Natural killer cell (primary cell): ENCODE data around the gene MLXIP. TPM values are rescaled to one million over a fixed set of nuclear protein-coding genes. Genes with fewer than 3 reads are reported as not detected.

ENCODE experiments used
- ATAC-seq, 3 donors: fragments of 150-1000 bp in 2 of 3; fragments of 200-7000 bp in 1 of 3; cut with Tn5 transposase; 1 replicate in 1 of 3; 2 replicates in 2 of 3; pipeline ENCODE4 v1.10.0; 2021; ENCODE audit warnings: mild to moderate bottlenecking in 2 of 3, moderate library complexity in 2 of 3
- DNase-seq, 2 donors: peaks; one replicate each; pipeline versions ENCODE4 v3.0.0 to v3.0.0-alpha.2; 2013 to 2021; ENCODE audit warnings: mixed read lengths in 1 of 2
- H3K27ac ChIP-seq: one replicate; pipeline ENCODE4 v1.5.1; 2013; ENCODE audit warnings: mild to moderate bottlenecking, low read length
- H3K27me3 ChIP-seq: one replicate; pipeline ENCODE4 v1.6.1; 2013; ENCODE audit warnings: low read length; ENCODE audit not compliant: control insufficient read depth, insufficient read depth
- H3K36me3 ChIP-seq: one replicate; pipeline ENCODE4 v1.6.1; 2013; ENCODE audit warnings: low read length; ENCODE audit not compliant: control insufficient read depth, insufficient read depth
- H3K4me1 ChIP-seq: one replicate; pipeline ENCODE4 v1.6.1; 2013; ENCODE audit warnings: low read length; ENCODE audit not compliant: control insufficient read depth, insufficient read depth
- H3K4me3 ChIP-seq: one replicate; pipeline ENCODE4 v1.5.1; 2013; ENCODE audit warnings: low read length
- H3K9me3 ChIP-seq: one replicate; pipeline ENCODE4 v1.6.1; 2013; ENCODE audit warnings: low read length; ENCODE audit not compliant: control insufficient read depth, insufficient read depth
- H3K27ac Mint-ChIP-seq, 2 donors: one replicate each; pipeline ENCODE4 v1.8.0; 2022; ENCODE audit warnings: mild to moderate bottlenecking in 2 of 2, mixed read lengths in 2 of 2, moderate library complexity in 1 of 2
- H3K27me3 Mint-ChIP-seq, 2 donors: one replicate each; pipeline ENCODE4 v1.8.0; 2022; ENCODE audit warnings: low read depth in 2 of 2, mixed read lengths in 2 of 2
- H3K36me3 Mint-ChIP-seq: one replicate; pipeline ENCODE4 v1.8.0; 2022; ENCODE audit warnings: mixed read lengths
- H3K4me1 Mint-ChIP-seq, 2 donors: one replicate each; pipeline ENCODE4 v1.8.0; 2022; ENCODE audit warnings: mixed read lengths in 2 of 2
- H3K4me3 Mint-ChIP-seq: one replicate; pipeline ENCODE4 v1.8.0; 2022; ENCODE audit warnings: mild to moderate bottlenecking, moderate library complexity, mixed read lengths
- H3K9me3 Mint-ChIP-seq, 2 donors: one replicate each; pipeline ENCODE4 v1.8.0; 2022; ENCODE audit warnings: mixed read lengths in 2 of 2
- WGBS: methylation state at CpG from one replicate; pipeline ENCODE4 v1.1.7; 2013; ENCODE audit warnings: missing lambda C conversion rate; ENCODE audit not compliant: insufficient coverage; 5-methylcytosine and 5-hydroxymethylcytosine counted together
- intact Hi-C: fragments of 100-400 bp; cut with micrococcal nuclease; formaldehyde crosslinking; loops from one replicate; pipeline ENCODE4 v1.14.2; 2022
- total RNA-seq, 4 donors: library from RNA; stranded (reverse); fragments of 120-200 nt in 1 of 4; gene quantifications; one replicate each; pipeline versions ENCODE4 v1.2.3 to v1.2.4, GENCODE V29; 2013 to 2022
- TF ChIP-seq, protein P1 (sequence below): fragments of 200-600 bp; IDR thresholded peaks from one replicate; pipeline ENCODE4 v1.8.0; 2022; ENCODE audit warnings: antibody characterized with exemption

MLXIP gene
- total RNA-seq, 3 donors from 2014 or later (not counting 1 experiment from before 2014, with no cell fraction given), result 83.8 to 92.4 (median 86.1) TPM

DNA sequence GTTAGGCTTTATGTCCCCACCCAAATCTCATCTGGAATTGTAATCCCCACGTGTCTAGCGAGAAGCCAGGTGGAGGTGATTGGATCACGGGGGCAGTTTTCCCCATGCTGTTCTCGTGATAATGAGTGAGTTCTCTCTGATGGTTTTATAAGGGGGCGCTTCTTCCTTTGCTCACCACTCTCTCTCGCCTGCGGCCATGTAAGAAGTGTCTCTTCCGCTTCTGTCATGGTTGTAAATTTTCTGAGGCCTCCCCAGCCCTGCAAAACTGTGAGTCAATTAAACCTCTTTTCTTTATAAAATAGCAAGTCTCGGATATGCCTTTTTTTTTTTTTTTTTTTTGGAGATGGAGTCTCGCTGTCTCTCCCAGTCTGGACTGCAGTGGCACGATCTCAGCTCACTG lies 82.2 kb downstream of the MLXIP start:
- intact Hi-C loops, result loop anchor here (2.0 kb wide), 1 partner anchor 22 kb away; the partner anchor contains the start of gene LRRC43
- Histone ChIP-seq H3K27me3 (no peaks in the 10 kb centered on the region), H3K27ac (peak overlapping the region; percentile 25), H3K36me3 (no peaks in the 10 kb centered on the region), H3K9me3 (no peaks in the 10 kb centered on the region), H3K4me1 (peaks cover 30% of the 10 kb centered on the region), H3K4me3 (no peak overlapping the region)
- no peaks in the 10 kb centered on the region for H3K27me3 Mint-ChIP-seq
- ATAC-seq (peak in 1 of 3 donors; percentile 69), DNase-seq (no peak)
- TF ChIP-seq, protein P1, sequence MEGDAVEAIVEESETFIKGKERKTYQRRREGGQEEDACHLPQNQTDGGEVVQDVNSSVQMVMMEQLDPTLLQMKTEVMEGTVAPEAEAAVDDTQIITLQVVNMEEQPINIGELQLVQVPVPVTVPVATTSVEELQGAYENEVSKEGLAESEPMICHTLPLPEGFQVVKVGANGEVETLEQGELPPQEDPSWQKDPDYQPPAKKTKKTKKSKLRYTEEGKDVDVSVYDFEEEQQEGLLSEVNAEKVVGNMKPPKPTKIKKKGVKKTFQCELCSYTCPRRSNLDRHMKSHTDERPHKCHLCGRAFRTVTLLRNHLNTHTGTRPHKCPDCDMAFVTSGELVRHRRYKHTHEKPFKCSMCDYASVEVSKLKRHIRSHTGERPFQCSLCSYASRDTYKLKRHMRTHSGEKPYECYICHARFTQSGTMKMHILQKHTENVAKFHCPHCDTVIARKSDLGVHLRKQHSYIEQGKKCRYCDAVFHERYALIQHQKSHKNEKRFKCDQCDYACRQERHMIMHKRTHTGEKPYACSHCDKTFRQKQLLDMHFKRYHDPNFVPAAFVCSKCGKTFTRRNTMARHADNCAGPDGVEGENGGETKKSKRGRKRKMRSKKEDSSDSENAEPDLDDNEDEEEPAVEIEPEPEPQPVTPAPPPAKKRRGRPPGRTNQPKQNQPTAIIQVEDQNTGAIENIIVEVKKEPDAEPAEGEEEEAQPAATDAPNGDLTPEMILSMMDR, result no peak
- H3K9me3 Mint-ChIP-seq, result no peaks in the 10 kb centered on the region
- H3K36me3 Mint-ChIP-seq, result no peaks in the 10 kb centered on the region
- H3K4me3 Mint-ChIP-seq, result peak overlapping the region; percentile 68
- H3K27ac Mint-ChIP-seq, result peak overlapping the region in 1 of 2 donors; percentile 92
- H3K4me1 Mint-ChIP-seq, result peaks cover 30 to 38% of the 10 kb centered on the region in 2 donors
- 74% methylated on average over 9 of the region's 11 CpGs for WGBS

DNA sequence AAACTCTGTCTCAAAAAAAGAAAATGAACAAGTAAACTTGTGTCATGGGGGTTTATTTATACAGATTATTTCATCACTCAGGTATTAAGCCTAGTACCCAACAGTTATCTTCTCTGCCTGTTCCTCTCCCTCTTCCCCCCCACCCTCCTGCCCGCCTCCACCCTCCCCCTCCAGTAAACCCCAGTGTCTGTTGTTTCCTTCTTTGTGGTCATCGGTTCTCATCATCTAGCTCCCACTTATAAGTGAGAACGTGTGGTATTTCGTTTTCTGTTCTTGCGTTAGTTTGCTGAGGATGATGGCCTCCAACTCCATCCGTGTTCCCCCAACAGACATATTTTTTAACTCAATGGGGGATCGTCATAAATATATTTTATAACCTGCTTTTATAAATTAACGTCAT lies 83.1 kb downstream of the MLXIP start:
- peak overlapping the region; percentile 78 to 92 for H3K27ac Mint-ChIP-seq
- peaks cover 27 to 33% of the 10 kb centered on the region in 2 donors for H3K4me1 Mint-ChIP-seq
- ATAC-seq, result peak; percentile 67 to 81 (median 76)
- H3K4me3 ChIP-seq, result no peak overlapping the region
- H3K27ac ChIP-seq, result peak overlapping the region; percentile 83
- TF ChIP-seq, protein P1, result no peak
- H3K9me3 ChIP-seq, result no peaks in the 10 kb centered on the region
- peak in 1 of 2 donors; percentile 68 for DNase-seq
- intact Hi-C loops, result loop anchor here (2.0 kb wide), 1 partner anchor 21 kb away; the partner anchor contains the start of gene LRRC43
- WGBS, result 53% methylated on average over 5 of the region's 8 CpGs
- H3K27me3 Mint-ChIP-seq, result no peaks in the 10 kb centered on the region
- H3K27me3 ChIP-seq, result no peaks in the 10 kb centered on the region
- H3K9me3 Mint-ChIP-seq, result no peaks in the 10 kb centered on the region
- H3K36me3 Mint-ChIP-seq, result no peaks in the 10 kb centered on the region
- no peaks in the 10 kb centered on the region for H3K36me3 ChIP-seq
- peak overlapping the region; percentile 85 for H3K4me3 Mint-ChIP-seq
- peaks cover 34% of the 10 kb centered on the region for H3K4me1 ChIP-seq

DNA sequence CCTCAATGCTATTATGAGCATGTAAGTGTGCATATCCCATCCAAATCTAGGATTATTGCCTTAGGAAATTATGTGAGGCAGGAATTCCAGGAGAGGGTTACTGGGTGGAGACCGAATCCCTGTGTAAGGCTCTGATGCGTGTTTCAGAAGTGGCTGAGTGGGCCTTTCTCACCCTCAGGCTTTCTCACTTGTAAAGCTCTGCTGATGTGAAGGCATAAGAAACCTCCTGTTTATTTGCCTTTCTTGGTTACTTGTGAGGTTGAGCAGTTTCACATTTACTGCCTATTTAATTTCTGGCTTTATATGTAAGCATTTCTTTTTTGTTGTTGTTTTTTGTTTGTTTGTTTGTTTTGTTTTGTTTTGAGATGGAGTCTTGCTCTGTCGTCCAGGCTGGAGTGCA lies 84.4 kb downstream of the MLXIP start:
- WGBS, result 49% methylated on average over 3 of the region's 3 CpGs
- Mint-ChIP-seq H3K9me3 (no peaks in the 10 kb centered on the region), H3K36me3 (no peaks in the 10 kb centered on the region), H3K4me3 (peak overlapping the region; percentile 85), H3K27me3 (no peaks in the 10 kb centered on the region), H3K4me1 (peaks cover 27 to 33% of the 10 kb centered on the region in 2 donors), H3K27ac (peak overlapping the region; percentile 78 to 92)
- TF ChIP-seq, protein P1, result no peak
- no peak overlapping the region for H3K4me3 ChIP-seq
- H3K27ac ChIP-seq, result peak overlapping the region; percentile 83
- no peaks in the 10 kb centered on the region for H3K27me3 ChIP-seq
- intact Hi-C loops, result no loop called here
- peak; percentile 56 to 62 (median 62) for ATAC-seq
- no peak for DNase-seq
- H3K9me3 ChIP-seq, result no peaks in the 10 kb centered on the region
- H3K4me1 ChIP-seq, result peaks cover 40% of the 10 kb centered on the region
- no peaks in the 10 kb centered on the region for H3K36me3 ChIP-seq
